ENCODE measurements around the gene RRAD. TPM values are rescaled to one million over a fixed set of nuclear protein-coding genes. Genes with fewer than 3 reads are reported as not detected.

RRAD gene
- polyA plus RNA-seq, 1 experiment = 1.9 TPM

- ChIA-PET CTCF (interaction anchor here (0.8 to 1.8 kb wide), 2 partner anchors 16 to 227 kb away, joined by 3 to 7 read pairs; no protein-coding TSS in a partner anchor), POLR2A (no interaction called here)
- Histone ChIP-seq H3K4me3 (ENCODE audit: low read depth, low read length) (no peak overlapping the region), H3K9me3 (ENCODE audit: control insufficient read depth, insufficient read depth, low read length) (no peaks in the 10 kb centered on the region), H3K27ac (ENCODE audit: low read depth, low read length) (no peak overlapping the region), H3K27me3 (ENCODE audit: control insufficient read depth, insufficient read depth, low read length) (no peaks in the 10 kb centered on the region)
- TF ChIP-seq CTCF (IDR thresholded peaks at IDR 0.05; ENCODE audit: low read depth, low read length) = no peak
- no peak for DNase-seq (ENCODE audit: low read depth, low spot score)
These were observed 36.4 kb downstream of the RRAD start for GRCh38 chr16:66888647-66889615.

- Histone ChIP-seq H3K27ac (ENCODE audit: low read depth, low read length) (no peak overlapping the region), H3K27me3 (ENCODE audit: control insufficient read depth, insufficient read depth, low read length) (no peaks in the 10 kb centered on the region), H3K4me3 (ENCODE audit: low read depth, low read length) (no peak overlapping the region), H3K9me3 (ENCODE audit: control insufficient read depth, insufficient read depth, low read length) (no peaks in the 10 kb centered on the region)
- POLR2A ChIA-PET = no interaction called here
- no peak for DNase-seq (ENCODE audit: low read depth, low spot score)
- TF ChIP-seq CTCF (IDR thresholded peaks at IDR 0.05; ENCODE audit: low read depth, low read length) = no peak
- CTCF ChIA-PET = interaction anchor here (1.3 to 2.1 kb wide), 4 partner anchors 8 to 55 kb away, joined by 3 to 17 read pairs (median 7); no protein-coding TSS in a partner anchor
These were observed 38.4 kb downstream of the RRAD start for GRCh38 chr16:66886914-66887313.

DNA sequence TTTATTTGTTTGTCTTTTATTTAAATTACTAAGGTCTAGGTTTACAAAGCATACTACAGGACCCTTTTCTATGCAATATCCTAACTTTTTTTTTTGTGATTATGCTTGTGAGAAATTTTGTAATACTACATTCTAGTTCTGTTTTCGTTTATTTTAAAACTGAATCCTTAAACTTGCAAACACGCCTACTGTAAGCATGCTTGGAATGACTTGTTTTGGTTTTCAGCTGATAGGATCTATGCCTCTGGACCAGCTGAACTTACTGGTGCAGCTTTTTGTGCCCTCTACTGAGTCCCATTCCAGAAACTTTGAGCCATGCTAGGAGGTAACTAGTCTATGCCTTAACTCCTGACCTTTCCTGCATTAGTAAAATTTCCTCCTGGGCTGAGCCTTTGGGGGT lies 39.0 kb downstream of the RRAD start:
- Histone ChIP-seq H3K27me3 (ENCODE audit: control insufficient read depth, insufficient read depth, low read length) (no peaks in the 10 kb centered on the region), H3K4me3 (ENCODE audit: low read depth, low read length) (no peak overlapping the region), H3K27ac (ENCODE audit: low read depth, low read length) (no peak overlapping the region), H3K9me3 (ENCODE audit: control insufficient read depth, insufficient read depth, low read length) (no peaks in the 10 kb centered on the region)
- ChIA-PET POLR2A (interaction anchor here (0.6 to 1.0 kb wide), 2 partner anchors 19 to 285 kb away, joined by 3 to 4 read pairs; no protein-coding TSS in a partner anchor), CTCF (interaction anchor here (1.1 to 2.1 kb wide), 6 partner anchors 9 to 277 kb away, joined by 3 to 17 read pairs (median 6); partner anchors contain the start of gene NAE1)
- no peak for DNase-seq (ENCODE audit: low read depth, low spot score)
- no peak for TF ChIP-seq CTCF (IDR thresholded peaks at IDR 0.05; ENCODE audit: low read depth, low read length)

DNA sequence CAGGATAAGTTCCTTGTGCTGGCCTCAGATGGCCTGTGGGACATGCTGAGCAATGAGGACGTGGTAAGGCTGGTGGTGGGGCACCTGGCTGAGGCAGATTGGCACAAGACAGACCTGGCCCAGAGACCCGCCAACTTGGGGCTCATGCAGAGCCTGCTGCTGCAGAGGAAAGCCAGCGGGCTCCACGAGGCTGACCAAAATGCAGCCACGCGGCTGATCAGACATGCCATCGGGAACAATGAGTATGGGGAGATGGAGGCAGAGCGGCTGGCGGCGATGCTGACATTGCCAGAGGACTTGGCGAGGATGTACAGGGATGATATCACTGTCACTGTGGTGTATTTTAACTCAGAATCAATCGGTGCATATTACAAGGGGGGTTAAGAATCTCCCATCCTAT lies 39.8 kb downstream of the RRAD start:
- no peak for TF ChIP-seq CTCF (IDR thresholded peaks at IDR 0.05; ENCODE audit: low read depth, low read length)
- no peak overlapping the region for H3K27ac ChIP-seq (ENCODE audit: low read depth, low read length)
- DNase-seq (ENCODE audit: low read depth, low spot score) = no peak
- H3K4me3 ChIP-seq (ENCODE audit: low read depth, low read length) = no peak overlapping the region
- POLR2A ChIA-PET = interaction anchor here (1.0 kb wide), 1 partner anchor 20 kb away, joined by 3 read pairs; no protein-coding TSS in a partner anchor
- no peaks in the 10 kb centered on the region for H3K27me3 ChIP-seq (ENCODE audit: control insufficient read depth, insufficient read depth, low read length)
- H3K9me3 ChIP-seq (ENCODE audit: control insufficient read depth, insufficient read depth, low read length) = no peaks in the 10 kb centered on the region; the same call in 1 of the 2 replicates
- CTCF ChIA-PET = interaction anchor here (1.1 to 2.1 kb wide), 6 partner anchors 10 to 276 kb away, joined by 3 to 17 read pairs (median 6); partner anchors contain the start of gene NAE1

Measured in AG04450 (cell line).